Bronchial epithelial cell (primary cell): ENCODE data around the gene CRNKL1. TPM values are rescaled to one million over a fixed set of nuclear protein-coding genes. Genes with fewer than 3 reads are reported as not detected.
A peak's percentile ranks its signal among the peaks of the same experiment; 100 is the strongest.

Experiments
- DNase-seq: peaks from one replicate; pipeline ENCODE4 v3.0.0-alpha.2; 2010; ENCODE audit warnings: low read depth
- FAIRE-seq: peaks from 2 replicates; lab custom pipeline; 2011; peaks lifted over from hg19 to GRCh38; lab: Jason Lieb, UNC
- H3K27me3 ChIP-seq: 2 replicates; pipeline ENCODE4 v1.5.1; 2011; ENCODE audit warnings: low read length; ENCODE audit not compliant: control insufficient read depth, insufficient read depth
- H3K36me3 ChIP-seq: 2 replicates; pipeline ENCODE4 v1.5.1; 2011; ENCODE audit warnings: low read length; ENCODE audit not compliant: control insufficient read depth, insufficient read depth
- H3K4me3 ChIP-seq: 2 replicates; pipeline ENCODE4 v1.5.1; 2011; ENCODE audit warnings: mild to moderate bottlenecking, low read depth, low read length, control low read depth
- CTCF ChIP-seq: IDR thresholded peaks from 2 replicates; pipeline ENCODE4 v1.5.1; 2011; ENCODE audit warnings: mild to moderate bottlenecking, moderate library complexity, low read length, control low read depth, inconsistent platforms; ENCODE audit not compliant: insufficient read depth, severe bottlenecking
- total RNA-seq: library from RNA; depleted of rRNA; stranded (reverse); fragments of >200 nt; gene quantifications from 2 replicates; pipeline ENCODE4 v1.2.1, GENCODE V29; 2014

CRNKL1 gene
- total RNA-seq, 1 donor from 2014 or later: 14.0 TPM

- FAIRE-seq: no peak
- Histone ChIP-seq H3K4me3 (no peak overlapping the region), H3K27me3 (no peaks in the 10 kb centered on the region), H3K36me3 (no peaks in the 10 kb centered on the region)
- TF ChIP-seq CTCF: no peak
- DNase-seq: no peak
These were observed 40.6 kb upstream of the CRNKL1 start for GRCh38 chr20:20092827-20093226.

- Histone ChIP-seq H3K4me3 (no peak overlapping the region), H3K27me3 (no peaks in the 10 kb centered on the region), H3K36me3 (no peaks in the 10 kb centered on the region)
- FAIRE-seq (no peak), DNase-seq (no peak)
- TF ChIP-seq CTCF: no peak
These were observed 37.7 kb upstream of the CRNKL1 start for GRCh38 chr20:20089939-20090338.

- no peak for FAIRE-seq
- no peak for TF ChIP-seq CTCF
- Histone ChIP-seq H3K4me3 (no peak overlapping the region), H3K36me3 (no peaks in the 10 kb centered on the region), H3K27me3 (no peaks in the 10 kb centered on the region)
- no peak for DNase-seq
These were observed 36.8 kb upstream of the CRNKL1 start for GRCh38 chr20:20089018-20089417.

GRCh38 chr20:20085812-20086211, 33.5 kb upstream of the CRNKL1 start:
- FAIRE-seq: no peak
- peak; percentile 80 for DNase-seq
- TF ChIP-seq CTCF: no peak
- Histone ChIP-seq H3K36me3 (no peaks in the 10 kb centered on the region), H3K27me3 (peaks cover 2% of the 10 kb centered on the region), H3K4me3 (no peak overlapping the region)

GRCh38 chr20:20085071-20085470, 32.8 kb upstream of the CRNKL1 start:
- Histone ChIP-seq H3K27me3 (peaks cover 2% of the 10 kb centered on the region), H3K4me3 (no peak overlapping the region), H3K36me3 (no peaks in the 10 kb centered on the region)
- no peak for DNase-seq
- no peak for FAIRE-seq
- TF ChIP-seq CTCF: no peak

- peaks cover 2% of the 10 kb centered on the region for H3K27me3 ChIP-seq
- H3K4me3 ChIP-seq: no peak overlapping the region
- no peaks in the 10 kb centered on the region for H3K36me3 ChIP-seq
- DNase-seq (no peak), FAIRE-seq (no peak)
- TF ChIP-seq CTCF: no peak
These were observed 32.1 kb upstream of the CRNKL1 start for GRCh38 chr20:20084296-20084752.
